Mesenchymal stem cell (in vitro differentiated cells and primary cell): Measurements from ENCODE around the gene ZRANB1.

Experiments
- DNase-seq: peaks from one replicate; pipeline ENCODE4 v3.0.0-alpha.2; 2013
- H2AFZ ChIP-seq: one replicate; pipeline ENCODE4 v1.6.1; 2013; ENCODE audit warnings: low read depth, mild to moderate bottlenecking, control low read depth, inconsistent platforms, low read length, moderate library complexity
- H2AK5ac ChIP-seq: 2 replicates; pipeline ENCODE4 v1.6.1; 2013; ENCODE audit warnings: low read length, moderate library complexity, mild to moderate bottlenecking, inconsistent platforms; ENCODE audit not compliant: severe bottlenecking
- H2BK120ac ChIP-seq: one replicate; pipeline ENCODE4 v1.6.1; 2013; ENCODE audit warnings: low read depth, mild to moderate bottlenecking, inconsistent platforms, low read length, moderate library complexity
- H2BK12ac ChIP-seq, 2 experiments: one replicate each; pipeline ENCODE4 v1.6.1; 2013; ENCODE audit warnings: inconsistent platforms in 2 of 2, low read length in 2 of 2, mild to moderate bottlenecking in 2 of 2, moderate library complexity in 2 of 2, control low read depth in 1 of 2
- H2BK15ac ChIP-seq: one replicate; pipeline ENCODE4 v1.6.1; 2013; ENCODE audit warnings: mild to moderate bottlenecking, low read depth, inconsistent platforms; ENCODE audit not compliant: poor library complexity, severe bottlenecking
- H2BK5ac ChIP-seq: 2 replicates; pipeline ENCODE4 v1.6.1; 2013; ENCODE audit warnings: low read depth, mild to moderate bottlenecking, low read length, control low read depth, inconsistent platforms; ENCODE audit not compliant: poor library complexity, severe bottlenecking
- H3K14ac ChIP-seq, 2 experiments: one replicate each; pipeline ENCODE4 v1.6.1; 2013; ENCODE audit warnings: inconsistent platforms in 2 of 2, low read length in 2 of 2, control low read depth in 1 of 2, mild to moderate bottlenecking in 1 of 2, moderate library complexity in 1 of 2
- H3K18ac ChIP-seq, 2 experiments: one replicate each; pipeline ENCODE4 v1.6.1; 2013; ENCODE audit warnings: inconsistent platforms in 2 of 2, low read length in 2 of 2, control low read depth in 1 of 2, low read depth in 1 of 2, mild to moderate bottlenecking in 1 of 2
- H3K23ac ChIP-seq, 2 experiments: one replicate each; pipeline ENCODE4 v1.6.1; 2013; ENCODE audit warnings: inconsistent platforms in 2 of 2, low read length in 2 of 2, mild to moderate bottlenecking in 2 of 2, moderate library complexity in 2 of 2, control low read depth in 1 of 2
- H3K27ac ChIP-seq: 2 replicates; pipeline ENCODE4 v1.5.1; 2013; ENCODE audit warnings: mild to moderate bottlenecking, moderate library complexity, low read length, control low read depth, inconsistent platforms; ENCODE audit not compliant: poor library complexity, severe bottlenecking
- H3K27me3 ChIP-seq, 2 experiments: 2 replicates each; pipeline versions ENCODE4 v1.6.1 to v1.7.0; 2013; ENCODE audit warnings: low read length in 2 of 2, mild to moderate bottlenecking in 2 of 2, moderate library complexity in 2 of 2, control low read depth in 1 of 2, inconsistent platforms in 1 of 2; ENCODE audit not compliant: control insufficient read depth in 1 of 2, insufficient read depth in 1 of 2
- H3K36me3 ChIP-seq, 2 experiments: 2 replicates each; pipeline versions ENCODE4 v1.6.1 to v1.7.0; 2013; ENCODE audit warnings: low read length in 2 of 2, control low read depth in 1 of 2, inconsistent platforms in 1 of 2, low read depth in 1 of 2, mild to moderate bottlenecking in 1 of 2; ENCODE audit not compliant: insufficient read depth in 2 of 2, control insufficient read depth in 1 of 2
- H3K4ac ChIP-seq, 2 experiments: one replicate each; pipeline ENCODE4 v1.6.1; 2013; ENCODE audit warnings: inconsistent platforms in 2 of 2, low read length in 2 of 2, mild to moderate bottlenecking in 2 of 2, moderate library complexity in 2 of 2, control low read depth in 1 of 2, low read depth in 1 of 2
- H3K4me1 ChIP-seq: 2 replicates; pipeline ENCODE4 v1.6.1; 2013; ENCODE audit warnings: low read depth, low read length, control low read depth; ENCODE audit not compliant: control insufficient read depth, insufficient read depth
- H3K4me2 ChIP-seq: 2 replicates; pipeline ENCODE4 v1.6.1; 2013; ENCODE audit warnings: low read length, mild to moderate bottlenecking, inconsistent platforms; ENCODE audit not compliant: poor library complexity, severe bottlenecking
- H3K4me3 ChIP-seq, 2 experiments: 2 replicates each; pipeline versions ENCODE4 v1.5.1 to v1.7.0; 2013; ENCODE audit warnings: low read length in 2 of 2, mild to moderate bottlenecking in 2 of 2, control low read depth in 1 of 2, low read depth in 1 of 2; ENCODE audit not compliant: insufficient read depth in 1 of 2
- H3K79me1 ChIP-seq: replicated peaks from 2 replicates; pipeline ENCODE4 v1.6.1; 2013; ENCODE audit warnings: mild to moderate bottlenecking, control low read depth, low read length, inconsistent platforms; ENCODE audit not compliant: poor library complexity, severe bottlenecking
- H3K9ac ChIP-seq: 2 replicates; pipeline ENCODE4 v1.7.0; 2013; ENCODE audit warnings: mild to moderate bottlenecking, low read length, moderate library complexity
- H3K9me3 ChIP-seq: 2 replicates; pipeline ENCODE4 v1.7.0; 2013; ENCODE audit warnings: mild to moderate bottlenecking, low read length; ENCODE audit not compliant: control insufficient read depth
- H4K8ac ChIP-seq: one replicate; pipeline ENCODE4 v1.6.1; 2013; ENCODE audit warnings: inconsistent platforms, mild to moderate bottlenecking, low read length, moderate library complexity
- H4K91ac ChIP-seq: one replicate; pipeline ENCODE4 v1.6.1; 2013; ENCODE audit warnings: mild to moderate bottlenecking, low read length, inconsistent platforms
- WGBS: methylation state at CpG from one replicate; pipeline ENCODE4 v1.1.7; 2013; ENCODE audit warnings: mixed read lengths; 5-methylcytosine and 5-hydroxymethylcytosine counted together

Gene ZRANB1

DNA sequence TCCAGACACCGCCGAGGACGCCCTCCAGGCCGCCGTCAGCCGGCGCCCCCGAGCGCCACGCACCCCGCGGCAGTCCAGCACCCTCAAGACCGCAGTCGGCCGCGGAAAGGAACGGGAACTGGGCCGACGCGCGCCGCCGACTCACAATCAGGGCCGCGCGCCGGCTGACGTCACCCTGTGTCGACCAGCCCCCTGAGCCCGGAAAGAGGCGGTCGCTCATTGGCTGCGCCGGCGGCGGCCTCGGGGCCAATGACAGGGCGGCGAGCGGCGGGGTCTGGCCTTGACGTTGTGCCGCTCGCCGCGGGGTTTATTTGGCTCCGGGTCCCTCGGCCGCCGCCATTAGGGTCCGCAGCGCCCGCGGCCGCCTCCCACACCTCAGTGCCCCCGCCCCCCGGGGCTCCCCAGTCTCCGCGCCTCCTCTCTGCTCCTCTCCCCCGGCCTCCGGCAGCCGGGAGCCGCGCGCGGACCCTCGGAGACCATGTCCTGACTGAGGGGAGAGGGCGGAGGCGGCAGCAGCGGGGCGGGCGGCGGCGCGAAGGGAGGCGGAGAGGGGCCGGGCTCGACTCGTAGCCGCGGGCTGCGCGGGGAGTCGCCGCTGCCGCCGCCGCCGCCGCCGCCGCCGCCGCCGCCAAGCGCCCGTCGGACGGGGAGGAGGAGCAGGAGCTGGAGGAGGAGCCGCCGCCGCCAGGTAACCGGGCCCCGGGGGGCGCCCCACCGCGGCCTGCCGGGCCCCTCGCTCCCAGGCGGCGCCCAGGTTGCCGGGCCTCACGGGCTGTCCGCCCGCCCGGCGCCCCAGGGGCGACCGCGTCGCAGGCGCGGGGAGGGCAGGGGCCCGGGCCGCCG is 25.1 kb upstream of the ZRANB1 start:
- H3K4me3 ChIP-seq = peak overlapping the region; percentile 92 to 98
- H2AFZ ChIP-seq = peak overlapping the region; percentile 85
- peak overlapping the region; percentile 94 for H2BK15ac ChIP-seq
- DNase-seq = peak; percentile 97
- H3K14ac ChIP-seq = peak overlapping the region; percentile 74 to 90
- H3K27ac ChIP-seq = peak overlapping the region; percentile 59
- no peaks in the 10 kb centered on the region for H3K27me3 ChIP-seq
- H2BK120ac ChIP-seq = peak overlapping the region; percentile 99
- peak overlapping the region; percentile 92 for H3K4me2 ChIP-seq
- no peaks in the 10 kb centered on the region for H3K36me3 ChIP-seq
- H3K23ac ChIP-seq = peak overlapping the region; percentile 20 to 95
- no peaks in the 10 kb centered on the region for H3K9me3 ChIP-seq
- H3K79me1 ChIP-seq = peaks cover 2% of the 10 kb centered on the region
- 1% methylated on average over 57 of the region's 126 CpGs for WGBS
- H2BK12ac ChIP-seq = peak overlapping the region in 1 of 2 experiments; percentile 60
- peak overlapping the region in 1 of 2 experiments; percentile 98 for H3K4ac ChIP-seq
- peak overlapping the region; percentile 99 for H4K8ac ChIP-seq
- H2AK5ac ChIP-seq = no peak overlapping the region
- H3K9ac ChIP-seq = peak overlapping the region; percentile 100
- H4K91ac ChIP-seq = peak overlapping the region; percentile 92
- peak overlapping the region; percentile 97 for H3K18ac ChIP-seq
- peaks cover 4% of the 10 kb centered on the region for H3K4me1 ChIP-seq
- peak overlapping the region; percentile 97 for H2BK5ac ChIP-seq

DNA sequence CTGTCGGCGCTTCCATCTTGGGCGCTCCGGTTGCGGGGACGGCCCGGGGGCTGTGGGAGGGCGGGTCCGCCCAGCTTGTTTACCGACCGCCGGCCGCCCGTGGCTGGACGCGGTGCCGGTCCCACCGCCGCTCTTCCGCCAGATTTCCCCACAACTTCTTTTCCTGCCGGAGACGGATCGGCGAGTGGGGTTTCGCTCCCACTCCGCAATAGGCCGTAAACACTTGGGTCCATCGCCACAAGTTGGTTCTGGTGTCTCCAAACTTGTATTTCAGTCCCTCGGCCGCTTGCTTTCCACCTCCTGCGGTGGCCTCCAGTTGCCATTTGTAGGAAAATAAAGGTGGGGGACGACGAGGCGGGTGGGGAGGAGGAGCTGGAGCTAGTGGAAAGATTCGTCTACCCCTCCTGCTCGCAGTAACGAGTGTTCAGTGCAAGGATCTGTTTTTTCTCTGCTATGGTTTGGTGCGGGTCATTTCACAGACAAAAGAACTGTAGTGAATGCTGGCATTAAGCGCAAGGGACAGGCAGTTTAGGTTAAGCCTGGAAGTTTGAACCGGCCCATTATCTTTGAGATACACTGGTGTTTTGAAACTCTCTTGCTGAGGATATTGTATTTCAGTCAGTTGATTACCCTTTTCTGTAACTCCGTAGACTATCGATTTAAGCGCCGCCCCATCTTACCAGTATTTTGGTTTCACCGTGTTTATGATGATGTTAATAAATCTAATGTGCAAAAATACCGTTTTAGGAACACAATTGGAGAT is 24.3 kb upstream of the ZRANB1 start:
- H3K27me3 ChIP-seq = no peaks in the 10 kb centered on the region
- H3K18ac ChIP-seq = peak overlapping the region; percentile 89 to 97
- peak overlapping the region; percentile 69 for H2AFZ ChIP-seq
- H2BK120ac ChIP-seq = peak overlapping the region; percentile 73
- H3K79me1 ChIP-seq = peaks cover 2% of the 10 kb centered on the region
- peaks cover 2 to 3% of the 10 kb centered on the region in 2 experiments for H3K36me3 ChIP-seq
- peak overlapping the region; percentile 13 to 98 for H3K4ac ChIP-seq
- H2BK5ac ChIP-seq = peak overlapping the region; percentile 80
- WGBS = 1% methylated on average over 36 of the region's 46 CpGs
- H3K27ac ChIP-seq = peak overlapping the region; percentile 90
- H3K4me2 ChIP-seq = peak overlapping the region; percentile 84
- H2BK15ac ChIP-seq = peak overlapping the region; percentile 94
- no peak overlapping the region for H2AK5ac ChIP-seq
- peak overlapping the region; percentile 100 for H3K9ac ChIP-seq
- peak overlapping the region in 1 of 2 experiments; percentile 63 for H2BK12ac ChIP-seq
- H3K9me3 ChIP-seq = no peaks in the 10 kb centered on the region
- peaks cover 4% of the 10 kb centered on the region for H3K4me1 ChIP-seq
- H3K23ac ChIP-seq = peak overlapping the region; percentile 20 to 72
- H3K14ac ChIP-seq = peak overlapping the region; percentile 74 to 93
- peak overlapping the region; percentile 77 for H4K8ac ChIP-seq
- peak; percentile 78 for DNase-seq
- H4K91ac ChIP-seq = peak overlapping the region; percentile 80
- H3K4me3 ChIP-seq = peak overlapping the region; percentile 92 to 98

DNA sequence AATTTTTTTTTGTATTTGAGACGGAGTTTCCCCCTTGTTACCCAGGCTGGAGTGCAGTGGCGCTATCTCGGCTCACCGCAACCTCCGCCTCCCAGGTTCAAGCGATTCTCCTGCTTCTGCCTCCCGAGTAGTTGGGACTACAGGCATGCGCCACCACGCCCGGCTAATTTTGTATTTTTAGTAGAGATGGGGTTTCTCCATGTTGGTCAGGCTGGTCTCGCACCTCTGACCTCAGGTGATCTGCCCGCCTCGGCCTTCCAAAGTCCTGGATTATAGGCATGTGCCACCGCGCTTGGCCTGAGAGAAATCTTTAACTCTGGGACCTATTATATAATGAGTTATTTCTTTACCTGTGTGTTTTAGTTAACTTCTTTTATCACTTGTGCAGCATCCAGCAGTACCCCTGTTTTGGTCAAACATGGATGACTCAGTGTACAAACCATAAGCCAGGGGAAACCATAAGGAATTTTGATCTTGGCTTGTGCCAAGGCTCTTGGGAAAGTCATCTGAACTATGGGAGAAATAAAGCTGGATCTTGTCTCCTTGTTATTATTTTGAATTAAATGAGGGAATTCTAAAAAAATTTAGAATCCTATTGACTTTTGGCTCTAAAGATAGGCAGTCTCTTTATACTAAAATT is 23.6 kb upstream of the ZRANB1 start:
- Histone ChIP-seq H3K4me3 (peak overlapping the region; percentile 48 to 92), H2BK15ac (no peak overlapping the region), H3K9me3 (no peaks in the 10 kb centered on the region), H2AK5ac (no peak overlapping the region), H3K18ac (no peak overlapping the region), H2AFZ (no peak overlapping the region), H4K8ac (no peak overlapping the region), H2BK12ac (no peak overlapping the region), H3K23ac (no peak overlapping the region), H4K91ac (no peak overlapping the region), H3K4ac (no peak overlapping the region), H3K79me1 (peaks cover 2% of the 10 kb centered on the region), H3K4me1 (peaks cover 4% of the 10 kb centered on the region), H3K14ac (no peak overlapping the region), H3K9ac (peak overlapping the region; percentile 100), H3K36me3 (peaks cover 8 to 9% of the 10 kb centered on the region in 2 experiments), H3K27me3 (no peaks in the 10 kb centered on the region), H3K27ac (peak overlapping the region; percentile 90), H2BK5ac (no peak overlapping the region), H3K4me2 (peak overlapping the region; percentile 84), H2BK120ac (no peak overlapping the region)
- 11% methylated on average over 11 of the region's 15 CpGs for WGBS
- peak; percentile 62 for DNase-seq
